Kidney (tissue), 14 donors: ENCODE data around the gene DHX15. TPM values are rescaled to one million over a fixed set of nuclear protein-coding genes. Genes with fewer than 3 reads are reported as not detected.

Experiments used
- DNase-seq, 5 donors: peaks; one replicate each; pipeline ENCODE4 v3.0.0-alpha.2; 2013 to 2020
- FAIRE-seq: peaks from 2 replicates; lab custom pipeline; 2012; peaks lifted over from hg19 to GRCh38; lab: Jason Lieb, UNC
- H3K27ac ChIP-seq, 2 donors: one replicate each; pipeline ENCODE4 v1.7.0; 2013; ENCODE audit warnings: low read depth in 2 of 2, low read length in 2 of 2, inconsistent platforms in 1 of 2
- H3K27me3 ChIP-seq: one replicate; pipeline ENCODE4 v1.7.1; 2013; ENCODE audit warnings: low read length, inconsistent platforms; ENCODE audit not compliant: control insufficient read depth, insufficient read depth
- H3K36me3 ChIP-seq, 3 donors: one replicate each; pipeline versions ENCODE4 v1.7.0 to v1.7.1; 2013; ENCODE audit warnings: low read length in 3 of 3, control low read depth in 1 of 3, inconsistent platforms in 1 of 3; ENCODE audit not compliant: insufficient read depth in 3 of 3, control insufficient read depth in 2 of 3
- H3K4me1 ChIP-seq, 3 donors: one replicate each; pipeline versions ENCODE4 v1.7.0 to v1.7.1; 2013; ENCODE audit warnings: low read length in 3 of 3, inconsistent platforms in 1 of 3, low read depth in 1 of 3; ENCODE audit not compliant: control insufficient read depth in 2 of 3, insufficient read depth in 2 of 3
- H3K4me3 ChIP-seq, 3 donors: one replicate each; pipeline versions ENCODE4 v1.7.0 to v1.8.1; 2013; ENCODE audit warnings: low read length in 3 of 3, control low read depth in 1 of 3, inconsistent platforms in 1 of 3
- H3K9ac ChIP-seq, 3 donors: one replicate each; pipeline versions ENCODE4 v1.7.0 to v1.7.1; 2013; ENCODE audit warnings: low read length in 3 of 3, control low read depth in 1 of 3, inconsistent platforms in 1 of 3
- H3K9me3 ChIP-seq, 3 donors: one replicate each; pipeline versions ENCODE4 v1.7.0 to v1.7.1; 2013; ENCODE audit warnings: low read length in 3 of 3, control low read depth in 1 of 3, inconsistent platforms in 1 of 3; ENCODE audit not compliant: control insufficient read depth in 2 of 3, insufficient read depth in 1 of 3
- intact Hi-C: fragments of 100-400 bp; cut with DNase I; formaldehyde crosslinking; loops from one replicate; pipeline ENCODE4 v1.11.1; 2022
- polyA plus RNA-seq: library from polyadenylated mRNA; stranded (reverse); fragments of 350-450 nt; fragmentation: Illumina TruSeq; extraction: RNeasy Lipid Tissue Mini Kit (QIAGEN cat#74804); gene quantifications from one replicate; pipeline ENCODE4 v1.2.3, GENCODE V29; 2014; ENCODE audit warnings: low read depth, low replicate concordance; ENCODE audit not compliant: insufficient read depth
- total RNA-seq: library from RNA; stranded (reverse); fragmentation: NEBNext Ultra II Directional; extraction: Animal tissue kit (Norgen Biotek cat#: 25700); gene quantifications from one replicate; pipeline ENCODE4 v1.2.1, GENCODE V29; 2021
- TF ChIP-seq, protein P1 (sequence below): IDR thresholded peaks from 3 replicates; pipeline ENCODE4 v1.5.1; 2012; ENCODE audit warnings: mild to moderate bottlenecking, moderate library complexity, borderline replicate concordance; ENCODE audit not compliant: insufficient read depth; ENCODE audit errors: extremely low read depth
- donor health status: control.
- donor health status: control.
- donor health status: control.
- donor health status: control.
- donor health status: control.
- donor health status: DM: yes; HTN: yes; CAD: no.
- donor health status: Normal renal cell carcinoma (clear cell type).

The DHX15 gene
- total and polyA plus RNA-seq, 2 donors from 2014 or later = 53.4 to 120 TPM

DNA sequence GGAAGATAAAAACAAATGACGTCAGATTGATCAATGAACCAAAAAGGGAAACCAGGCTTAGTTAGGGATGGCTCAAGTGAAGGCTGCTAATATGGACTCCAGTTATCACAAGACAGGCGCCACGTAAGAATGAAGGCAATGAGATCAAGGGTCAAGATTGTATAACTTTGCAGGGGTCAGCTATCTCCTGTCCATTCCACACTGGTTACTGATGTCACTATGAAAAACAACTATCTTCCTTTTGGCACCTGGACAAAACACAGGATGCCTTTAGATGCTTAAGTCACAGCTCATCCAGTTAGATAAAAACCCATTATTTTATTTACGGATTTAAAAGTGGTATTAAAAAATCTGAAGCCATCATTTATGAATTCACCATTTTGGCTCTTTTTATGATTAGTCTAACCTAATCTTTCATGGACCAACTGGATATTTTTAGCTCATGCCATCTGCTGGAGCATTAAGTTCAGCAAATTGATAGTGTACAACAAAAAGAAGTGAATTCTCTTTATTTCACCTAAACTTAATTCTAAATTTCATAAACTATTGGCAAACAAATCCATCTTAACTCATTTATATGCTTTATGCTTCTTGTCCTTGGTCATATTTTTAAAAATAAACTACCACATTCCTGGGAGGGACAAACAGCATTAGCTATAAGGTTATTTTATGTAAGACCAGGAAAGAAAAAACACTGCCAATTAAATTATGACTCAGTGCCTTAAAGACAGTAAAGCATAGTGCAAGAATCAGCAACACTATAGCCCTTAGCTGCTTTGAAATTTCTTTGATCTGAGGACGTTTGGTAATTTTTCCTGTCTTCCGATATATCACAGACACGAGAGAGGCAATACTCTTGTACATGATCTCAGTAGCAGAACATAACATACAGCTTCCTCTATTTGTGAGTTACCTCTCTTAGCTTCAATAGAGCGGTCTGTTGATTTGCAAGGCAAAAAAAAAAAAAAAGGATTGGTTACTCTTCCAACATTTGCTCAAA lies 27.0 kb downstream of the DHX15 start:
- no peak for FAIRE-seq
- no peak for DNase-seq
- H3K4me1 ChIP-seq = peaks cover 0 to 2% (median 0%) of the 10 kb centered on the region in 3 donors
- no peak overlapping the region for H3K9ac ChIP-seq
- peaks cover 4 to 9% (median 8%) of the 10 kb centered on the region in 3 donors for H3K36me3 ChIP-seq
- no peak overlapping the region for H3K4me3 ChIP-seq
- intact Hi-C loops = no loop called here
- H3K27me3 ChIP-seq = no peaks in the 10 kb centered on the region
- H3K9me3 ChIP-seq = no peaks in the 10 kb centered on the region
- no peak overlapping the region for H3K27ac ChIP-seq
- TF ChIP-seq, protein P1, sequence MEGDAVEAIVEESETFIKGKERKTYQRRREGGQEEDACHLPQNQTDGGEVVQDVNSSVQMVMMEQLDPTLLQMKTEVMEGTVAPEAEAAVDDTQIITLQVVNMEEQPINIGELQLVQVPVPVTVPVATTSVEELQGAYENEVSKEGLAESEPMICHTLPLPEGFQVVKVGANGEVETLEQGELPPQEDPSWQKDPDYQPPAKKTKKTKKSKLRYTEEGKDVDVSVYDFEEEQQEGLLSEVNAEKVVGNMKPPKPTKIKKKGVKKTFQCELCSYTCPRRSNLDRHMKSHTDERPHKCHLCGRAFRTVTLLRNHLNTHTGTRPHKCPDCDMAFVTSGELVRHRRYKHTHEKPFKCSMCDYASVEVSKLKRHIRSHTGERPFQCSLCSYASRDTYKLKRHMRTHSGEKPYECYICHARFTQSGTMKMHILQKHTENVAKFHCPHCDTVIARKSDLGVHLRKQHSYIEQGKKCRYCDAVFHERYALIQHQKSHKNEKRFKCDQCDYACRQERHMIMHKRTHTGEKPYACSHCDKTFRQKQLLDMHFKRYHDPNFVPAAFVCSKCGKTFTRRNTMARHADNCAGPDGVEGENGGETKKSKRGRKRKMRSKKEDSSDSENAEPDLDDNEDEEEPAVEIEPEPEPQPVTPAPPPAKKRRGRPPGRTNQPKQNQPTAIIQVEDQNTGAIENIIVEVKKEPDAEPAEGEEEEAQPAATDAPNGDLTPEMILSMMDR = no peak

DNA sequence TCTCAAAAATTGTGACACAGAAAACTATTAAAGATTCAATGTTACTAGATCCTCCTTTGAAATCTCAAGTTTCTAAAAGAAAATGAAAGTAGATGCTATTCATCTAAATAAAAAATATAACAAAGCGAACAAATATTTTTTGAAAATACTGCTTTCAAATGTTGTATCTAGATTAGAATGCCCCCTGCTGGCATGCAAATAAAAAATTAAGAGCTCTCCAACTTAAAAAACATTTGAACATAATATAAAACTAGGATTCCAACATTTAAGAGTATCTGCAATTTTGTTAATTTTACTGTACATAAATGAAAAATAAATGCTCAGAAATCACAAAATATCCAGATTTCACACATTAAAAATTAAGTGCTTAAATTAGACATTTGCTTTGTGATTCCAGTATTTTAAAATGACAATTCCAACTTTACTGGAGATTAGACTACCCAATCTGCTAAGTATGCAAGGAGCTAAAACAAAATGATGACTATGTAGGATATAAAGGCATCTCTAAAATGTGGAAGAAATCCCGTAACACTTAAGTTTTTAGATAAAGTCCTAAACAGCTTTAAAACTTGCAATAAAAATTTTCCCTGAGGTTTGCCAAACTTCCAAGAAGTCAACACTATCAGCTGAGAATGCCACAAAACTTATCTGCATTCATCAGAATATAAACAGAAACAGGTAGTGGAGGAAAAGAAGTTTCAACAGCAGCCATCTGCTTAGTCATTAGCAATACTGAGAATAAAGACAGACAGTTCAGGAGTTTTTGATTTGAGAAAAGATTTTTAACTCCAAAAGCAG lies 32.7 kb downstream of the DHX15 start:
- no peak overlapping the region for H3K27ac ChIP-seq
- TF ChIP-seq, protein P1 = no peak
- no peak overlapping the region for H3K9ac ChIP-seq
- intact Hi-C loops = no loop called here
- peak in 1 of 5 donors; percentile 13 for DNase-seq
- no peaks in the 10 kb centered on the region for H3K9me3 ChIP-seq
- H3K4me3 ChIP-seq = no peak overlapping the region
- peaks cover 0 to 16% (median 5%) of the 10 kb centered on the region in 3 donors for H3K36me3 ChIP-seq
- peaks cover 0 to 2% (median 0%) of the 10 kb centered on the region in 3 donors for H3K4me1 ChIP-seq
- no peaks in the 10 kb centered on the region for H3K27me3 ChIP-seq
- FAIRE-seq = peak; percentile 71

DNA sequence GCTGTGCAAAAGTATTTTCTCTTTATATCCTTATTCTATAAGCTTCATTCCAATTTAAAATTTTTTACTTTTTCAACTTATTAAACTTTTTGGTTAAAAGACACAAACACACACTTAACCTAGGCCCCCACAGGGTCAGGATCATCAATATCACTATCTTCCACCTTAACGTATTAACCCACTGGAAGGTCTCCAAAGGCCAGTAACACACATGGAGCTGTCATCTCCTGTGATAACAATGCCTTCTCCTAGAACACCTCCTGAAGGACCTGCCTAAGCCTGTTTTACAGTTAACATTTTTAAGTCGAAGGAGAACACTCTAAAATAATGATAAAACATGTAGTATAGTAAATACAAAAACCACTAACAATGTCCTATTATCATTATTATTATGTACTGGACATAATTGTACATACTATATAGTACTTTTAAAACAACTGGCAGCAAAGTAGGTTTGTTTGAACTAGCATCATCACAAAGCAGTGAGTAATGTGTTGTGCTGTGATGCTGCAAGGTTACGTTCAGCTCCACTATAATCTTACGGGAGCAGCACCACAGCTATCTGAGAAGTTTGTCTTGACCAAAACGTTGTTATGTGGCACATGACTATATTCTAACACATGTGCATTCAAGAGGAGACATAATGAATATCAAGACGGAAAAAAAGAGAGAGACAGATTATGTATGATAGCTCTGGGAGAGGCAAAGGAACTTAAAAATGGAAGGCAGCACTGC lies 33.7 kb downstream of the DHX15 start:
- no peak for FAIRE-seq
- intact Hi-C loops = no loop called here
- H3K27ac ChIP-seq = no peak overlapping the region
- H3K4me3 ChIP-seq = no peak overlapping the region
- DNase-seq = no peak
- TF ChIP-seq, protein P1 = no peak
- H3K27me3 ChIP-seq = no peaks in the 10 kb centered on the region
- peaks cover 0 to 18% (median 5%) of the 10 kb centered on the region in 3 donors for H3K36me3 ChIP-seq
- no peaks in the 10 kb centered on the region for H3K9me3 ChIP-seq
- peaks cover 0 to 2% (median 0%) of the 10 kb centered on the region in 3 donors for H3K4me1 ChIP-seq
- H3K9ac ChIP-seq = no peak overlapping the region
